ENCODE data around the gene CISD3. TPM values are rescaled to one million over a fixed set of nuclear protein-coding genes. Genes with fewer than 3 reads are reported as not detected.

The CISD3 gene
- total and polyA plus RNA-seq, 4 donors, result 4.5 to 152 (median 37.3) TPM

- TF ChIP-seq EGR1 (IDR thresholded peaks at IDR 0.05; ENCODE audit: low read depth in 2 of 2), result no peak
- no peak for TF ChIP-seq GABPA (IDR thresholded peaks at IDR 0.05 in 1 of 2, conservative IDR thresholded peaks at IDR 0.05 in 1 of 2)
- no peak for TF ChIP-seq TAF1 (conservative IDR thresholded peaks at IDR 0.05)
- no peak for TF ChIP-seq REST (IDR thresholded peaks at IDR 0.05)
- no peak for TF ChIP-seq HNF4G (IDR thresholded peaks at IDR 0.05)
- no peak for TF ChIP-seq ZBTB33 (IDR thresholded peaks at IDR 0.05)
- TF ChIP-seq CTCF (IDR thresholded peaks at IDR 0.05; ENCODE audit: low read depth, low read length, missing input control), result no peak
- no peak for TF ChIP-seq YY1 (IDR thresholded peaks at IDR 0.05)
- no peak for TF ChIP-seq FOXA1 (IDR thresholded peaks at IDR 0.05)
- WGBS, result 47% methylated on average over 20 of the region's 20 CpGs
- peak overlapping the region; percentile 56 to 83 (median 67) for H3K4me3 ChIP-seq (ENCODE audit: low read depth in 1 of 3, low read length in 3 of 3)
- peak overlapping the region; percentile 58 to 67 for H3K27ac ChIP-seq (ENCODE audit: low read depth in 1 of 2, low read length in 2 of 2)
- H3K4me1 ChIP-seq (ENCODE audit: control insufficient read depth in 4 of 4, insufficient read depth in 4 of 4, low read length in 3 of 4), result peaks cover under 1 to 29% (median 11%) of the 10 kb centered on the region in 4 donors
- H3K9me3 ChIP-seq (ENCODE audit: control insufficient read depth in 4 of 4, low read length in 3 of 4), result no peaks in the 10 kb centered on the region
- peaks cover 0 to 5% (median under 1%) of the 10 kb centered on the region in 4 donors for H3K36me3 ChIP-seq (ENCODE audit: control insufficient read depth in 4 of 4, insufficient read depth in 3 of 4, low read depth in 1 of 4, low read length in 3 of 4)
- no peaks in the 10 kb centered on the region for H3K27me3 ChIP-seq (ENCODE audit: control insufficient read depth in 4 of 4, insufficient read depth in 4 of 4, low read length in 3 of 4)
- H3K9ac ChIP-seq (ENCODE audit: low read depth in 1 of 2, low read length in 2 of 2), result peak overlapping the region; percentile 19 to 27
- no peak for DNase-seq (ENCODE audit: low spot score)
These were observed 23.5 kb upstream of the CISD3 start for GRCh38 chr17:38706505-38707216.

GRCh38 chr17:38707678-38708351, 22.3 kb upstream of the CISD3 start:
- TF ChIP-seq NR2F2 (IDR thresholded peaks at IDR 0.05) (no peak), ATF3 (IDR thresholded peaks at IDR 0.05) (no peak), RAD21 (IDR thresholded peaks at IDR 0.05) (no peak), FOXA1 (IDR thresholded peaks at IDR 0.05) (no peak), EGR1 (IDR thresholded peaks at IDR 0.05; ENCODE audit: low read depth in 2 of 2) (no peak), SP1 (IDR thresholded peaks at IDR 0.05) (no peak)
- no peaks in the 10 kb centered on the region for H3K9me3 ChIP-seq (ENCODE audit: control insufficient read depth in 4 of 4, low read length in 3 of 4)
- WGBS, result 90% methylated on average over 21 of the region's 21 CpGs
- no peak overlapping the region for H3K4me3 ChIP-seq (ENCODE audit: low read depth in 1 of 3, low read length in 3 of 3)
- H3K9ac ChIP-seq (ENCODE audit: low read depth in 1 of 2, low read length in 2 of 2), result no peak overlapping the region
- no peak for DNase-seq (ENCODE audit: low spot score)
- H3K36me3 ChIP-seq (ENCODE audit: control insufficient read depth in 4 of 4, insufficient read depth in 3 of 4, low read depth in 1 of 4, low read length in 3 of 4), result peaks cover 2 to 15% (median 2%) of the 10 kb centered on the region in 4 donors
- no peak overlapping the region for H3K27ac ChIP-seq (ENCODE audit: low read depth in 1 of 2, low read length in 2 of 2)
- H3K27me3 ChIP-seq (ENCODE audit: control insufficient read depth in 4 of 4, insufficient read depth in 4 of 4, low read length in 3 of 4), result no peaks in the 10 kb centered on the region
- peaks cover 0 to 23% (median 10%) of the 10 kb centered on the region in 4 donors for H3K4me1 ChIP-seq (ENCODE audit: control insufficient read depth in 4 of 4, insufficient read depth in 4 of 4, low read length in 3 of 4)

All from liver (tissue), 9 donors.